GM23338 (cell line): ENCODE data around the gene PTPA. TPM values are rescaled to one million over a fixed set of nuclear protein-coding genes. Genes with fewer than 3 reads are reported as not detected.

ENCODE experiments used
- ATAC-seq: fragments of 200-7000 bp; cut with Tn5 transposase; 3 replicates; pipeline ENCODE4 v1.9.1; 2020
- DNase-seq: peaks from one replicate; pipeline ENCODE4 v3.0.0-alpha.2; 2015; ENCODE audit warnings: low spot score
- H2AFZ ChIP-seq: fragments of 200-600 bp; sonication (generic); 2 replicates; pipeline ENCODE4 v1.8.0; 2016; ENCODE audit warnings: antibody characterized with exemption, mild to moderate bottlenecking, moderate library complexity
- H3F3A ChIP-seq: fragments of 200-600 bp; sonication (generic); replicated peaks from 2 replicates; pipeline ENCODE4 v1.8.0; 2017; ENCODE audit warnings: antibody characterized with exemption, mixed run types, low read depth
- H3K27ac ChIP-seq: fragments of 200-600 bp; sonication (generic); 2 replicates; pipeline ENCODE4 v1.6.1; 2016; ENCODE audit warnings: low read depth
- H3K27me3 ChIP-seq: fragments of 200-600 bp; sonication (generic); 2 replicates; pipeline ENCODE4 v1.8.0; 2016; ENCODE audit warnings: mild to moderate bottlenecking, mixed run types, moderate library complexity; ENCODE audit not compliant: insufficient read depth
- H3K36me3 ChIP-seq: fragments of 200-600 bp; sonication (generic); 2 replicates; pipeline ENCODE4 v1.8.0; 2016; ENCODE audit warnings: mild to moderate bottlenecking; ENCODE audit not compliant: insufficient read depth
- H3K4me1 ChIP-seq: fragments of 200-600 bp; sonication (generic); 2 replicates; pipeline ENCODE4 v1.8.0; 2016; ENCODE audit warnings: mild to moderate bottlenecking, moderate library complexity; ENCODE audit not compliant: insufficient read depth
- H3K4me2 ChIP-seq: fragments of 200-600 bp; sonication (generic); 2 replicates; pipeline ENCODE4 v1.7.1; 2017; ENCODE audit warnings: mixed run types
- H3K4me3 ChIP-seq: fragments of 200-600 bp; sonication (generic); 2 replicates; pipeline ENCODE4 v1.6.1; 2016; ENCODE audit warnings: mixed run types
- H3K79me2 ChIP-seq: fragments of 200-600 bp; sonication (generic); replicated peaks from 2 replicates; pipeline ENCODE4 v1.8.0; 2017; ENCODE audit warnings: mild to moderate bottlenecking; ENCODE audit not compliant: insufficient read depth
- H3K9me2 ChIP-seq: fragments of 200-600 bp; sonication (generic); 2 replicates; pipeline ENCODE4 v1.8.0; 2017; ENCODE audit not compliant: insufficient read depth
- H4K20me1 ChIP-seq: fragments of 200-600 bp; sonication (generic); replicated peaks from 2 replicates; pipeline ENCODE4 v1.8.0; 2017; ENCODE audit warnings: mild to moderate bottlenecking; ENCODE audit not compliant: insufficient read depth
- H3K27ac Mint-ChIP-seq: 2 replicates; pipeline ENCODE4 v1.8.0; 2020; ENCODE audit warnings: inconsistent platforms, mild to moderate bottlenecking, moderate library complexity, mixed read lengths
- H3K27me3 Mint-ChIP-seq: 3 replicates; pipeline ENCODE4 v1.8.0; 2022; ENCODE audit warnings: low read depth, mild to moderate bottlenecking, moderate library complexity, mixed read lengths, inconsistent platforms; ENCODE audit not compliant: insufficient read depth, poor library complexity
- H3K36me3 Mint-ChIP-seq: 3 replicates; pipeline ENCODE4 v1.8.0; 2021; ENCODE audit warnings: low read depth, mild to moderate bottlenecking, inconsistent platforms, moderate library complexity, mixed read lengths
- H3K4me1 Mint-ChIP-seq: 3 replicates; pipeline ENCODE4 v1.8.0; 2020; ENCODE audit warnings: mild to moderate bottlenecking, inconsistent platforms, mixed read lengths
- H3K4me3 Mint-ChIP-seq: 3 replicates; pipeline ENCODE4 v1.8.0; 2021; ENCODE audit warnings: moderate library complexity, mild to moderate bottlenecking, inconsistent platforms, mixed read lengths
- H3K9me3 Mint-ChIP-seq: 3 replicates; pipeline ENCODE4 v1.8.0; 2020; ENCODE audit warnings: moderate library complexity, mild to moderate bottlenecking, inconsistent platforms, mixed read lengths
- CREB1 ChIP-seq: fragments of 250-450 bp; sonication (Bioruptor Pico); IDR thresholded peaks from 2 replicates; pipeline ENCODE4 v1.5.0; 2020; ENCODE audit warnings: low read depth, mild to moderate bottlenecking, moderate library complexity
- EZH2 ChIP-seq: fragments of 200-600 bp; sonication (generic); IDR thresholded peaks from one replicate; pipeline ENCODE4 v1.8.0; 2017; ENCODE audit warnings: antibody characterized with exemption, mild to moderate bottlenecking, low read depth; ENCODE audit not compliant: unreplicated experiment
- EZH2phosphoT487 ChIP-seq: fragments of 200-600 bp; sonication (generic); IDR thresholded peaks from one replicate; pipeline ENCODE4 v1.8.1; 2018; ENCODE audit warnings: antibody characterized with exemption; ENCODE audit not compliant: unreplicated experiment
- JUNB ChIP-seq: IDR thresholded peaks from one replicate; pipeline ENCODE4 v1.6.1; 2016; ENCODE audit warnings: antibody characterized with exemption; ENCODE audit not compliant: unreplicated experiment
- NANOG ChIP-seq: IDR thresholded peaks from 2 replicates; pipeline ENCODE4 v1.6.1; 2016; ENCODE audit warnings: antibody characterized with exemption, borderline replicate concordance
- POLR2AphosphoS5 ChIP-seq: IDR thresholded peaks from 2 replicates; pipeline ENCODE4 v1.6.1; 2016; ENCODE audit warnings: antibody characterized with exemption, low read depth
- STAT1 ChIP-seq: IDR thresholded peaks from one replicate; pipeline ENCODE4 v1.6.1; 2016; ENCODE audit warnings: antibody characterized with exemption; ENCODE audit not compliant: unreplicated experiment
- ZNF114 ChIP-seq: fragments of 250-450 bp; sonication (Bioruptor Pico); IDR thresholded peaks from 2 replicates; pipeline ENCODE4 v1.5.0; 2020; ENCODE audit warnings: mild to moderate bottlenecking, moderate library complexity
- ZNF331 ChIP-seq: fragments of 250-450 bp; sonication (Bioruptor Pico); IDR thresholded peaks from 2 replicates; pipeline ENCODE4 v1.5.0; 2020; ENCODE audit warnings: low read depth, mild to moderate bottlenecking, moderate library complexity
- polyA plus RNA-seq: library from polyadenylated mRNA; unstranded; fragments of >200 nt; fragmentation: Nextera tagmentation; extraction: Ambion mirVana; gene quantifications from 2 replicates; pipeline ENCODE4 v1.2.1, GENCODE V29; 2016
- total RNA-seq: library from RNA; depleted of rRNA; stranded (reverse); fragments of >200 nt; shearing (Covaris generic); gene quantifications from 2 replicates; pipeline ENCODE4 v1.2.3, GENCODE V29; 2014
- TF ChIP-seq, protein P1 (sequence below): fragments of 250-450 bp; sonication (Bioruptor Pico); IDR thresholded peaks from 2 replicates; pipeline ENCODE4 v1.5.0; 2020; ENCODE audit warnings: mild to moderate bottlenecking, moderate library complexity
- TF ChIP-seq, protein P2 (sequence below), 2 experiments: fragments of 200-600 bp in 1 of 2; sonication (generic) in 1 of 2; conservative IDR thresholded peaks; 2 replicates each; pipeline versions ENCODE4 v1.5.1 to v1.6.1; 2016 to 2017; ENCODE audit warnings: antibody characterized with exemption in 2 of 2, low read depth in 2 of 2, mild to moderate bottlenecking in 2 of 2, moderate library complexity in 1 of 2
- TF ChIP-seq, protein P3 (sequence below): IDR thresholded peaks from 2 replicates; pipeline ENCODE4 v1.6.1; 2016; ENCODE audit warnings: antibody characterized with exemption

The PTPA gene
- total and polyA plus RNA-seq, 2 experiments from 2014 or later, result 53.9 to 122 TPM

DNA sequence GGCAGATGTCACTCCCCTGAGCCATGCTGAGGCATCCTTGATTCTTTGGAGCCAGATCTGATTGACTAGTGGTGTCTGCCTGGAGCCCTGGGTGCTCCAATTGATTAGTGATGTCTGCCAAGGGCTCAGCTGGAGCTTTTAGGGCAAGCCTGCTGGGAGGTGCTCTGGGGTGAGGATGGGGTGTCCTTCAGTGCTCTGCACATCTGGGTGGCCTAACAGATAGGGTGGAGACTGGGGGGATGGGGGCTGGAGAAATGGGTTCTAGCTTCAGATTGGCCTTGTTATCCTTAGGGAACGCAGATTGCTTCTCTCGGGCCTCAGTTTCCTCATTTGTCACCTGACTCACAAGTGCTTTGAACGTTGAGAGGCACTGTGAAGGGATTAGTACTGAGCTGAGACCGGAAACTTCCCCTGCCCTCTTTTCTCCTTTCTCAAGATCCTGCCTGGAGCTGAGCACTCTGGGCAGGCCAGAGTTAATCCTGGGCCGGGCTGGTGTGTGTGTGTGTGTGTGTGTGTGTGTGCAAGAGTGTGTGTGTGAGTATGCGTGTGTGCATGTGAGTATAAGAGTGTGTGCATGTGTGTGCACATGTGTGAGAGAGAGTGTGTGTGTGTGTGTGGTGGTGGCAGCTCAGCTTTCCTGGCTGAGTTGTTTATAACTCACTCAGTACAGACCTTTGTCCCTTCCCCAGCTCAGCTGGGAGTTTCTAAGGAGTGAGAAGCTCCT, 72.4 kb downstream of the PTPA start (continued):
- TF ChIP-seq STAT1, result no peak
- TF ChIP-seq ZNF331 (CRISPR knock-in tag), result no peak
- TF ChIP-seq, protein P1, sequence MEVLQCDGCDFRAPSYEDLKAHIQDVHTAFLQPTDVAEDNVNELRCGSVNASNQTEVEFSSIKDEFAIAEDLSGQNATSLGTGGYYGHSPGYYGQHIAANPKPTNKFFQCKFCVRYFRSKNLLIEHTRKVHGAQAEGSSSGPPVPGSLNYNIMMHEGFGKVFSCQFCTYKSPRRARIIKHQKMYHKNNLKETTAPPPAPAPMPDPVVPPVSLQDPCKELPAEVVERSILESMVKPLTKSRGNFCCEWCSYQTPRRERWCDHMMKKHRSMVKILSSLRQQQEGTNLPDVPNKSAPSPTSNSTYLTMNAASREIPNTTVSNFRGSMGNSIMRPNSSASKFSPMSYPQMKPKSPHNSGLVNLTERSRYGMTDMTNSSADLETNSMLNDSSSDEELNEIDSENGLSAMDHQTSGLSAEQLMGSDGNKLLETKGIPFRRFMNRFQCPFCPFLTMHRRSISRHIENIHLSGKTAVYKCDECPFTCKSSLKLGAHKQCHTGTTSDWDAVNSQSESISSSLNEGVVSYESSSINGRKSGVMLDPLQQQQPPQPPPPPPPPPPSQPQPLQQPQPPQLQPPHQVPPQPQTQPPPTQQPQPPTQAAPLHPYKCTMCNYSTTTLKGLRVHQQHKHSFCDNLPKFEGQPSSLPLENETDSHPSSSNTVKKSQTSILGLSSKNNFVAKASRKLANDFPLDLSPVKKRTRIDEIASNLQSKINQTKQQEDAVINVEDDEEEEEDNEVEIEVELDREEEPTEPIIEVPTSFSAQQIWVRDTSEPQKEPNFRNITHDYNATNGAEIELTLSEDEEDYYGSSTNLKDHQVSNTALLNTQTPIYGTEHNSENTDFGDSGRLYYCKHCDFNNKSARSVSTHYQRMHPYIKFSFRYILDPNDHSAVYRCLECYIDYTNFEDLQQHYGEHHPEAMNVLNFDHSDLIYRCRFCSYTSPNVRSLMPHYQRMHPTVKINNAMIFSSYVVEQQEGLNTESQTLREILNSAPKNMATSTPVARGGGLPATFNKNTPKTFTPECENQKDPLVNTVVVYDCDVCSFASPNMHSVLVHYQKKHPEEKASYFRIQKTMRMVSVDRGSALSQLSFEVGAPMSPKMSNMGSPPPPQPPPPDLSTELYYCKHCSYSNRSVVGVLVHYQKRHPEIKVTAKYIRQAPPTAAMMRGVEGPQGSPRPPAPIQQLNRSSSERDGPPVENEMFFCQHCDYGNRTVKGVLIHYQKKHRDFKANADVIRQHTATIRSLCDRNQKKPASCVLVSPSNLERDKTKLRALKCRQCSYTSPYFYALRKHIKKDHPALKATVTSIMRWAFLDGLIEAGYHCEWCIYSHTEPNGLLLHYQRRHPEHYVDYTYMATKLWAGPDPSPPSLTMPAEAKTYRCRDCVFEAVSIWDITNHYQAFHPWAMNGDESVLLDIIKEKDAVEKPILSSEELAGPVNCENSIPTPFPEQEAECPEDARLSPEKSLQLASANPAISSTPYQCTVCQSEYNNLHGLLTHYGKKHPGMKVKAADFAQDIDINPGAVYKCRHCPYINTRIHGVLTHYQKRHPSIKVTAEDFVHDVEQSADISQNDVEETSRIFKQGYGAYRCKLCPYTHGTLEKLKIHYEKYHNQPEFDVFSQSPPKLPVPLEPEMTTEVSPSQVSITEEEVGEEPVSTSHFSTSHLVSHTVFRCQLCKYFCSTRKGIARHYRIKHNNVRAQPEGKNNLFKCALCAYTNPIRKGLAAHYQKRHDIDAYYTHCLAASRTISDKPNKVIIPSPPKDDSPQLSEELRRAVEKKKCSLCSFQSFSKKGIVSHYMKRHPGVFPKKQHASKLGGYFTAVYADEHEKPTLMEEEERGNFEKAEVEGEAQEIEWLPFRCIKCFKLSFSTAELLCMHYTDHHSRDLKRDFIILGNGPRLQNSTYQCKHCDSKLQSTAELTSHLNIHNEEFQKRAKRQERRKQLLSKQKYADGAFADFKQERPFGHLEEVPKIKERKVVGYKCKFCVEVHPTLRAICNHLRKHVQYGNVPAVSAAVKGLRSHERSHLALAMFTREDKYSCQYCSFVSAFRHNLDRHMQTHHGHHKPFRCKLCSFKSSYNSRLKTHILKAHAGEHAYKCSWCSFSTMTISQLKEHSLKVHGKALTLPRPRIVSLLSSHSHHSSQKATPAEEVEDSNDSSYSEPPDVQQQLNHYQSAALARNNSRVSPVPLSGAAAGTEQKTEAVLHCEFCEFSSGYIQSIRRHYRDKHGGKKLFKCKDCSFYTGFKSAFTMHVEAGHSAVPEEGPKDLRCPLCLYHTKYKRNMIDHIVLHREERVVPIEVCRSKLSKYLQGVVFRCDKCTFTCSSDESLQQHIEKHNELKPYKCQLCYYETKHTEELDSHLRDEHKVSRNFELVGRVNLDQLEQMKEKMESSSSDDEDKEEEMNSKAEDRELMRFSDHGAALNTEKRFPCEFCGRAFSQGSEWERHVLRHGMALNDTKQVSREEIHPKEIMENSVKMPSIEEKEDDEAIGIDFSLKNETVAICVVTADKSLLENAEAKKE (CRISPR knock-in tag), result no peak
- no peak for TF ChIP-seq CREB1 (CRISPR knock-in tag)

DNA sequence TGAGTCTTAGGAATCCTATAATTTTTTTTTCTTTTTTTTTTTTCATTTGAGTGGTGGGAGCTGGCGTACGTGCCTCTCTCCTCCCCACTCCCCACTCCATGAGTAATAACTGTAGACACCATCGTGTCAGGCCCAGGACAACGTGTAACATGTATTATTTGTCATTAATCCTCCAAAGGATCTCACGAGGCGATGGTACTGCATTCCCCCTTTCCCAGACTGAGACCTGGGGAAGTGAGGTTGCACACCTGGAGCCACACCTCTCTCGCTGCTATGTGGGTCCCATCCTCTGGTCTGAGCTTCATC, 73.0 kb downstream of the PTPA start:
- Histone ChIP-seq H3K36me3 (no peaks in the 10 kb centered on the region), H3K9me2 (no peaks in the 10 kb centered on the region), H4K20me1 (peaks cover 29% of the 10 kb centered on the region), H3K27me3 (peaks cover 47% of the 10 kb centered on the region), H3K4me2 (no peak overlapping the region), H3K79me2 (no peaks in the 10 kb centered on the region), H2AFZ (no peak overlapping the region), H3K27ac (no peak overlapping the region), H3K4me3 (no peak overlapping the region), H3F3A (peaks cover 15% of the 10 kb centered on the region; the same call in 1 of the 2 replicates), H3K4me1 (peaks cover 5% of the 10 kb centered on the region; the same call in 1 of the 2 replicates)
- Mint-ChIP-seq H3K9me3 (no peaks in the 10 kb centered on the region), H3K4me1 (peaks cover 12% of the 10 kb centered on the region), H3K36me3 (no peaks in the 10 kb centered on the region), H3K4me3 (no peak overlapping the region), H3K27me3 (peaks cover 67% of the 10 kb centered on the region), H3K27ac (no peak overlapping the region)
- no peak for ATAC-seq
- no peak for DNase-seq
- TF ChIP-seq, protein P2, sequence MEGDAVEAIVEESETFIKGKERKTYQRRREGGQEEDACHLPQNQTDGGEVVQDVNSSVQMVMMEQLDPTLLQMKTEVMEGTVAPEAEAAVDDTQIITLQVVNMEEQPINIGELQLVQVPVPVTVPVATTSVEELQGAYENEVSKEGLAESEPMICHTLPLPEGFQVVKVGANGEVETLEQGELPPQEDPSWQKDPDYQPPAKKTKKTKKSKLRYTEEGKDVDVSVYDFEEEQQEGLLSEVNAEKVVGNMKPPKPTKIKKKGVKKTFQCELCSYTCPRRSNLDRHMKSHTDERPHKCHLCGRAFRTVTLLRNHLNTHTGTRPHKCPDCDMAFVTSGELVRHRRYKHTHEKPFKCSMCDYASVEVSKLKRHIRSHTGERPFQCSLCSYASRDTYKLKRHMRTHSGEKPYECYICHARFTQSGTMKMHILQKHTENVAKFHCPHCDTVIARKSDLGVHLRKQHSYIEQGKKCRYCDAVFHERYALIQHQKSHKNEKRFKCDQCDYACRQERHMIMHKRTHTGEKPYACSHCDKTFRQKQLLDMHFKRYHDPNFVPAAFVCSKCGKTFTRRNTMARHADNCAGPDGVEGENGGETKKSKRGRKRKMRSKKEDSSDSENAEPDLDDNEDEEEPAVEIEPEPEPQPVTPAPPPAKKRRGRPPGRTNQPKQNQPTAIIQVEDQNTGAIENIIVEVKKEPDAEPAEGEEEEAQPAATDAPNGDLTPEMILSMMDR (conservative IDR thresholded peaks at IDR 0.05; ENCODE audit: low read depth in 2 of 2), result no peak
- no peak for TF ChIP-seq ZNF331 (CRISPR knock-in tag)
- no peak for TF ChIP-seq JUNB
- TF ChIP-seq EZH2phosphoT487, result no peak
- TF ChIP-seq, protein P3, sequence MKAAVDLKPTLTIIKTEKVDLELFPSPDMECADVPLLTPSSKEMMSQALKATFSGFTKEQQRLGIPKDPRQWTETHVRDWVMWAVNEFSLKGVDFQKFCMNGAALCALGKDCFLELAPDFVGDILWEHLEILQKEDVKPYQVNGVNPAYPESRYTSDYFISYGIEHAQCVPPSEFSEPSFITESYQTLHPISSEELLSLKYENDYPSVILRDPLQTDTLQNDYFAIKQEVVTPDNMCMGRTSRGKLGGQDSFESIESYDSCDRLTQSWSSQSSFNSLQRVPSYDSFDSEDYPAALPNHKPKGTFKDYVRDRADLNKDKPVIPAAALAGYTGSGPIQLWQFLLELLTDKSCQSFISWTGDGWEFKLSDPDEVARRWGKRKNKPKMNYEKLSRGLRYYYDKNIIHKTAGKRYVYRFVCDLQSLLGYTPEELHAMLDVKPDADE, result no peak
- no peak for TF ChIP-seq CREB1 (CRISPR knock-in tag)
- no peak for TF ChIP-seq NANOG
- TF ChIP-seq STAT1, result no peak
- TF ChIP-seq EZH2, result no peak
- no peak for TF ChIP-seq POLR2AphosphoS5
- TF ChIP-seq ZNF114 (CRISPR knock-in tag), result no peak
